Adrenal gland (tissue), 12 donors: ENCODE measurements around the gene BLZF1. TPM values are rescaled to one million over a fixed set of nuclear protein-coding genes. Genes with fewer than 3 reads are reported as not detected.
"Not testable (repeated sequence)": the region's sequence is repeated elsewhere in the genome, so short reads cannot be mapped to it uniquely, and the experiment has no call there.

Source experiments
- DNase-seq, 7 donors: peaks; one replicate each; pipeline ENCODE4 v3.0.0-alpha.2; 2019 to 2020
- H3K27ac ChIP-seq, 5 donors: fragments of 200-600 bp; sonication (generic) in 4 of 5; 1 replicate in 3 of 5; 2 replicates in 2 of 5; pipeline versions ENCODE4 v1.5.1 to v1.8.0; 2016 to 2020; ENCODE audit warnings: mild to moderate bottlenecking in 1 of 5
- H3K27me3 ChIP-seq: fragments of 200-600 bp; 2 replicates; pipeline ENCODE4 v1.8.0; 2021
- H3K36me3 ChIP-seq, 2 donors: fragments of 200-600 bp; replicated peaks in 1 of 2; 1 replicate in 1 of 2; 2 replicates in 1 of 2; pipeline versions ENCODE4 v1.5.1 to v1.8.0; 2018 to 2022
- H3K4me1 ChIP-seq, 2 donors: fragments of 200-600 bp; replicated peaks in 1 of 2; 1 replicate in 1 of 2; 2 replicates in 1 of 2; pipeline versions ENCODE4 v1.5.1 to v1.8.0; 2018 to 2021
- H3K4me3 ChIP-seq, 4 donors: fragments of 200-600 bp; sonication (generic) in 3 of 4; one replicate each; pipeline ENCODE4 v1.5.1; 2016 to 2018
- H3K9me3 ChIP-seq, 3 donors: fragments of 200-600 bp; sonication (generic) in 1 of 3; replicated peaks in 1 of 3; 1 replicate in 2 of 3; 2 replicates in 1 of 3; pipeline versions ENCODE4 v1.5.1 to v1.8.0; 2016 to 2021
- CTCF ChIP-seq, 6 experiments: fragments of 450-650 bp in 4 of 6; fragments of 200-600 bp in 2 of 6; sonication (generic) in 1 of 6; IDR thresholded peaks; 1 replicate in 5 of 6; 2 replicates in 1 of 6; pipeline versions ENCODE4 v1.5.1 to v1.8.0; 2016 to 2021; ENCODE audit warnings: antibody characterized with exemption in 6 of 6, mild to moderate bottlenecking in 2 of 6, moderate library complexity in 1 of 6
- POLR2A ChIP-seq, 2 donors: fragments of 450-650 bp; IDR thresholded peaks; one replicate each; pipeline ENCODE4 v1.6.1; 2017; ENCODE audit warnings: antibody characterized with exemption in 2 of 2, mild to moderate bottlenecking in 2 of 2, moderate library complexity in 1 of 2
- WGBS, 4 donors: extraction: QIAGEN DNeasy Blood & Tissue Kit in 2 of 4; methylation state at CpG; one replicate each; pipeline versions ENCODE4 v1.1.5 to v1.1.7; 2013 to 2017; 5-methylcytosine and 5-hydroxymethylcytosine counted together
- intact Hi-C, 2 donors: fragments of 100-400 bp; cut with DNase I; formaldehyde crosslinking; loops; one replicate each; pipeline versions ENCODE4 v1.14.1 to v1.15.0; 2022 to 2023
- polyA plus RNA-seq, 3 donors: library from polyadenylated mRNA; stranded (reverse); fragments of 200-250 nt in 2 of 3; fragments of 350-450 nt in 1 of 3; fragmentation: Illumina TruSeq in 1 of 3; extraction: RNeasy Lipid Tissue Mini Kit (QIAGEN cat#74804) in 1 of 3; gene quantifications; one replicate each; pipeline ENCODE4 v1.2.3, GENCODE V29; 2013 to 2014
- total RNA-seq, 9 donors: library from RNA; depleted of rRNA in 4 of 9; stranded (reverse); fragments of >200 nt in 4 of 9; fragments of 120-200 nt in 1 of 9; fragmentation: NEBNext Ultra II Directional in 1 of 9; extraction: Animal tissue kit (Norgen Biotek cat#: 25700) in 1 of 9; gene quantifications; one replicate each; pipeline versions ENCODE4 v1.1.0 to v1.2.4, GENCODE V29; 2013 to 2023
- donor health status: healthy with polysubstance abuse.
- donor health status: Bipolar disorder and iron deficiency.
- donor health status: DM: yes; HTN: yes; CAD: no.
- donor health status: DM: no; HTN: no; CAD: no.
- donor health status: DM: no; HTN: no; CAD: no.
- donor health status: DM: yes; HTN: yes; CAD: no.

Gene BLZF1
- total and polyA plus RNA-seq, 12 donors: 7.5 to 36.0 (median 20.0) TPM

GRCh38 chr1:169390303-169390702 lies 22.3 kb downstream of the BLZF1 start:
- H3K36me3 ChIP-seq: peaks cover 0 to 37% of the 10 kb centered on the region in 2 donors
- intact Hi-C loops: no loop called here

DNA sequence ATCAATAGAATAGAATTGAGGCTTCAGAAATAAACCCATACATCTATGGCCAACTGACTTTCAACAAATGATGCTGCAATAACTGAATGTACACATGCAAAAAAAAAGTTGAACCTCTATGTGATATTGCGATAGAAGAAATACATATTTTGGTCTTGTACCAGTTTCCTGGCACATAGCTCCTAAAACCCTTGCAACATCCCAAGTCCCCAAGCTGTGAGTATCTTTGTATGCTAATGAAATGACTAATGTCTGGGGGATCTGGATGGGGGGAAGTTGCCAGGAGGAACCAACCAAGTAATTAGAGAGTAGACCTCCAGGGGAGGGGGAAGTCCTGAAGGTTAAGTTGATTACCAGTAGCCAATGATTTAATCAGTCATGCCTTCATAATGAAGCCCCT lies 24.4 kb downstream of the BLZF1 start:
- Histone ChIP-seq H3K4me1 (no peaks in the 10 kb centered on the region), H3K27me3 (no peaks in the 10 kb centered on the region), H3K27ac (no peak overlapping the region), H3K4me3 (no peak overlapping the region), H3K36me3 (peaks cover 0 to 25% of the 10 kb centered on the region in 2 donors), H3K9me3 (no peaks in the 10 kb centered on the region)
- WGBS, 4 donors: 89 to 92% (median 92%) methylated on average over 1 of the region's 1 CpG
- no peak for DNase-seq
- intact Hi-C loops: no loop called here
- TF ChIP-seq POLR2A (IDR thresholded peaks at IDR 0.05) (no peak), CTCF (IDR thresholded peaks at IDR 0.05) (no peak)

More at GRCh38 chr1:169390303-169390702, 22.3 kb downstream of the BLZF1 start:
- H3K4me3 ChIP-seq: no peak overlapping the region
- no peaks in the 10 kb centered on the region for H3K9me3 ChIP-seq
- no peak for TF ChIP-seq POLR2A (IDR thresholded peaks at IDR 0.05)
- TF ChIP-seq CTCF (IDR thresholded peaks at IDR 0.05): no peak
- DNase-seq: no peak
- no peaks in the 10 kb centered on the region for H3K4me1 ChIP-seq
- H3K27ac ChIP-seq: no peak overlapping the region
- H3K27me3 ChIP-seq: no peaks in the 10 kb centered on the region

DNA sequence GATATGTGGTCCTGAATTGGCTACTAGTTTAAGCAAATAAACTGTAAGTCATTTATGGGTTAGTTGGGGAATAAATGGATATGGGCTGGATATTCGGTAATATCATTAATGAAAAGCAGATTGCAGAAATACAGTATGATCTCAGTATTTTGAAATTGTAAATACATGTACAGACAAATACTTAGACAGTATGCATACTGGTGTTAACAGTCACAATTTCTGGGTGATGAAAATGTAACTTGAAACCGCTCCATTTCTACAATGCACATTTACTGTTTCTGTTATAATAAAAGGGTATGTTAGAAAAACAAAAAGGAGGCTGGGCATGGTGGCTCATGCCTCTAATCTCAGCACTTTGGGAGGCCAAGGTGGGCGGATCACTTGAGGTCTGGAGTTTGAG lies 28.0 kb downstream of the BLZF1 start:
- intact Hi-C loops: no loop called here
- H3K4me3 ChIP-seq: no peak overlapping the region
- H3K9me3 ChIP-seq: no peaks in the 10 kb centered on the region
- 96 to 99% (median 97%) methylated on average over 3 of the region's 3 CpGs for WGBS, 4 donors
- no peak for TF ChIP-seq POLR2A (IDR thresholded peaks at IDR 0.05)
- DNase-seq: no peak
- H3K36me3 ChIP-seq: no peaks in the 10 kb centered on the region
- H3K27me3 ChIP-seq: no peaks in the 10 kb centered on the region
- H3K4me1 ChIP-seq: no peaks in the 10 kb centered on the region
- no peak overlapping the region for H3K27ac ChIP-seq

GRCh38 chr1:169402578-169402977 lies 34.6 kb downstream of the BLZF1 start:
- DNase-seq, H3K9me3 ChIP-seq, H3K4me1 ChIP-seq, H3K27me3 ChIP-seq, intact Hi-C loops, H3K27ac ChIP-seq, H3K4me3 ChIP-seq, H3K36me3 ChIP-seq: not testable (repeated sequence)
- WGBS, 4 donors: 91 to 100% (median 95%) methylated on average over 1 of the region's 1 CpG

GRCh38 chr1:169408340-169408739 lies 40.3 kb downstream of the BLZF1 start:
- WGBS, 4 donors: 80 to 96% (median 90%) methylated on average over 1 to 5 of the region's 5 CpGs
- H3K4me3 ChIP-seq, H3K27me3 ChIP-seq, H3K9me3 ChIP-seq, H3K4me1 ChIP-seq, H3K27ac ChIP-seq, DNase-seq, intact Hi-C loops, H3K36me3 ChIP-seq: not testable (repeated sequence)

DNA sequence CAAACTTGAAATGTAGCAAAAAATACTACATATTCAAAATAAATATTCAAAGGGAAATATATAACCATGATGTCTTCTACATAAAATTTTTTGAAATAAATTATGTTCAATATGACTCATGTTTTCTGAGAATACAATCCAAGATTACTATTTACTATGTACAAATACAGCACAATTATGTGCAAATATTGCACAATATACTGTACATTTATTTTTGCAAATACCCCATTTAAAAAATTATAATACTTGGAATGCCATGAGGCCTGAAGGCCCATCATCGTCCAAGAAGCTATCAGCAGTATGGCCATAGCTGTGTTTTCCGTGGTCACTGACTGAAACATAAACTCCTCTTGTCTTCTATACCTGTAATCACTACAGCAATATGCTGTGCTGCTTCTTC lies 47.0 kb downstream of the BLZF1 start:
- Histone ChIP-seq H3K27me3 (no peaks in the 10 kb centered on the region), H3K4me1 (no peaks in the 10 kb centered on the region), H3K4me3 (no peak overlapping the region), H3K27ac (no peak overlapping the region), H3K9me3 (no peaks in the 10 kb centered on the region), H3K36me3 (no peaks in the 10 kb centered on the region)
- WGBS, 4 donors: 91 to 94% (median 94%) methylated on average over 2 of the region's 2 CpGs
- no peak for DNase-seq
- no peak for TF ChIP-seq CTCF (IDR thresholded peaks at IDR 0.05)
- intact Hi-C loops: no loop called here
